WTC11 (cell line): ENCODE data around the gene KLHL29. TPM values are rescaled to one million over a fixed set of nuclear protein-coding genes. Genes with fewer than 3 reads are reported as not detected.

ENCODE experiments used
- ATAC-seq: fragments of 200-7000 bp; cut with Tn5 transposase; 2 replicates; pipeline ENCODE4 v1.10.0; 2021; ENCODE audit warnings: mild to moderate bottlenecking, moderate library complexity
- CTCF ChIA-PET: fragments of 300-600 bp; sonication (Branson Sonifier 250); formaldehyde crosslinking; loops from one replicate; lab custom pipeline; 2021; ENCODE audit warnings: antibody characterized with exemption; lab: Charles Lee
- POLR2A ChIA-PET: fragments of 350-600 bp; sonication (Branson Sonifier 250); formaldehyde crosslinking; loops from one replicate; lab custom pipeline; 2021; ENCODE audit warnings: antibody characterized with exemption; lab: Charles Lee
- DNase-seq: peaks from one replicate; pipeline ENCODE4 v3.0.0; 2021; ENCODE audit warnings: low spot score
- H3K27ac Mint-ChIP-seq: 2 replicates; pipeline ENCODE4 v1.8.0; 2021; ENCODE audit warnings: mixed read lengths
- H3K27me3 Mint-ChIP-seq: 2 replicates; pipeline ENCODE4 v1.8.0; 2021; ENCODE audit warnings: low read depth, mild to moderate bottlenecking, moderate library complexity, mixed read lengths
- H3K36me3 Mint-ChIP-seq: 2 replicates; pipeline ENCODE4 v1.8.0; 2021; ENCODE audit warnings: mixed read lengths
- H3K4me1 Mint-ChIP-seq: 2 replicates; pipeline ENCODE4 v1.8.0; 2022; ENCODE audit warnings: mixed read lengths
- H3K4me3 Mint-ChIP-seq: 2 replicates; pipeline ENCODE4 v1.8.0; 2021; ENCODE audit warnings: mild to moderate bottlenecking, moderate library complexity, mixed read lengths
- H3K9me3 Mint-ChIP-seq: 2 replicates; pipeline ENCODE4 v1.8.0; 2021; ENCODE audit warnings: mixed read lengths
- ARID4B ChIP-seq: sonication (generic); formaldehyde crosslinking; IDR thresholded peaks from 2 replicates; pipeline ENCODE4 v1.8.0; 2023; ENCODE audit warnings: missing genetic modification reagents, mild to moderate bottlenecking, borderline replicate concordance
- FOXJ3 ChIP-seq: sonication (generic); formaldehyde crosslinking; IDR thresholded peaks from 2 replicates; pipeline ENCODE4 v1.9.0; 2021; ENCODE audit warnings: missing genetic modification reagents, mild to moderate bottlenecking, borderline replicate concordance
- FOXK1 ChIP-seq: sonication (generic); formaldehyde crosslinking; IDR thresholded peaks from 2 replicates; pipeline ENCODE4 v1.8.0; 2022; ENCODE audit warnings: mild to moderate bottlenecking, moderate library complexity, missing genetic modification reagents
- FOXP4 ChIP-seq: sonication (generic); formaldehyde crosslinking; IDR thresholded peaks from 2 replicates; pipeline ENCODE4 v1.8.0; 2022; ENCODE audit warnings: mild to moderate bottlenecking, missing genetic modification reagents
- GTF2I ChIP-seq: fragments of 250-450 bp; sonication (Bioruptor Pico); conservative IDR thresholded peaks from 2 replicates; pipeline ENCODE4 v1.4.0; 2021; ENCODE audit warnings: mild to moderate bottlenecking
- HMGXB4 ChIP-seq: sonication (generic); formaldehyde crosslinking; IDR thresholded peaks from 2 replicates; pipeline ENCODE4 v1.8.1; 2023; ENCODE audit warnings: mild to moderate bottlenecking, moderate library complexity, missing genetic modification reagents
- NFATC4 ChIP-seq: fragments of 250-450 bp; sonication (Bioruptor Pico); IDR thresholded peaks from 2 replicates; pipeline ENCODE4 v1.9.0; 2021; ENCODE audit warnings: mild to moderate bottlenecking
- NR1H2 ChIP-seq: sonication (generic); formaldehyde crosslinking; IDR thresholded peaks from 2 replicates; pipeline ENCODE4 v1.9.0; 2021; ENCODE audit warnings: mild to moderate bottlenecking, moderate library complexity, missing genetic modification reagents
- NR3C1 ChIP-seq: sonication (generic); formaldehyde crosslinking; conservative IDR thresholded peaks from 2 replicates; pipeline ENCODE4 v1.8.1; 2023; ENCODE audit warnings: low read depth, mild to moderate bottlenecking, missing genetic modification reagents
- RORB ChIP-seq: fragments of 250-450 bp; sonication (Bioruptor Pico); IDR thresholded peaks from 2 replicates; pipeline ENCODE4 v1.9.0; 2021; ENCODE audit warnings: mild to moderate bottlenecking
- SMAD3 ChIP-seq: sonication (generic); formaldehyde crosslinking; IDR thresholded peaks from 2 replicates; pipeline ENCODE4 v1.8.0; 2022; ENCODE audit warnings: missing genetic modification reagents, mild to moderate bottlenecking, borderline replicate concordance
- TEAD4 ChIP-seq: sonication (generic); formaldehyde crosslinking; IDR thresholded peaks from 2 replicates; pipeline ENCODE4 v1.8.0; 2022; ENCODE audit warnings: mild to moderate bottlenecking, missing genetic modification reagents
- USF2 ChIP-seq: sonication (generic); formaldehyde crosslinking; IDR thresholded peaks from 2 replicates; pipeline ENCODE4 v1.8.1; 2023; ENCODE audit warnings: mild to moderate bottlenecking, missing genetic modification reagents, moderate library complexity
- ZBTB43 ChIP-seq: sonication (generic); formaldehyde crosslinking; IDR thresholded peaks from 2 replicates; pipeline ENCODE4 v1.8.1; 2023; ENCODE audit warnings: mild to moderate bottlenecking, missing genetic modification reagents
- ZNF121 ChIP-seq: sonication (generic); formaldehyde crosslinking; IDR thresholded peaks from 2 replicates; pipeline ENCODE4 v1.8.0; 2023; ENCODE audit warnings: missing genetic modification reagents
- ZNF263 ChIP-seq: sonication (generic); formaldehyde crosslinking; IDR thresholded peaks from 2 replicates; pipeline ENCODE4 v1.8.1; 2022; ENCODE audit warnings: low read depth, mild to moderate bottlenecking, moderate library complexity, missing genetic modification reagents
- ZNF281 ChIP-seq: sonication (generic); formaldehyde crosslinking; IDR thresholded peaks from 2 replicates; pipeline ENCODE4 v1.8.0; 2023; ENCODE audit warnings: mild to moderate bottlenecking, missing genetic modification reagents
- ZNF423 ChIP-seq: fragments of 250-450 bp; sonication (Bioruptor Pico); IDR thresholded peaks from 2 replicates; pipeline ENCODE4 v2.1.2; 2022; ENCODE audit warnings: mild to moderate bottlenecking, moderate library complexity
- ZNF425 ChIP-seq: fragments of 250-450 bp; sonication (Bioruptor Pico); conservative IDR thresholded peaks from 2 replicates; pipeline ENCODE4 v1.9.0; 2021; ENCODE audit warnings: mild to moderate bottlenecking
- ZNF512 ChIP-seq: sonication (generic); formaldehyde crosslinking; IDR thresholded peaks from 2 replicates; pipeline ENCODE4 v1.8.1; 2022; ENCODE audit warnings: missing genetic modification reagents, borderline replicate concordance
- total RNA-seq: library from RNA; stranded (reverse); gene quantifications from 3 replicates; pipeline ENCODE4 v1.2.3, GENCODE V29; 2021

The KLHL29 gene
- total RNA-seq, 1 experiment from 2014 or later: 7.1 TPM

GRCh38 chr2:23614701-23615100 is 229.7 kb downstream of the KLHL29 start:
- H3K36me3 Mint-ChIP-seq: peaks cover 21% of the 10 kb centered on the region
- peaks cover 30% of the 10 kb centered on the region for H3K9me3 Mint-ChIP-seq
- DNase-seq: no peak
- no peak overlapping the region for H3K4me3 Mint-ChIP-seq
- CTCF ChIA-PET: interaction anchor here (0.6 to 6.0 kb wide), 2 partner anchors 11 to 302 kb away, joined by 3 to 36 read pairs; no protein-coding TSS in a partner anchor
- peaks cover 22% of the 10 kb centered on the region for H3K4me1 Mint-ChIP-seq
- H3K27me3 Mint-ChIP-seq: no peaks in the 10 kb centered on the region; the same call in 1 of the 2 replicates
- peak overlapping the region; percentile 70; the same call in 1 of the 2 replicates for H3K27ac Mint-ChIP-seq
- TF ChIP-seq FOXP4 (CRISPR knock-in tag) (no peak), NR1H2 (CRISPR knock-in tag) (no peak), FOXJ3 (CRISPR knock-in tag) (no peak), NFATC4 (no peak), RORB (CRISPR knock-in tag) (no peak), ZNF423 (no peak), ZBTB43 (no peak), SMAD3 (CRISPR knock-in tag) (no peak), ZNF425 (CRISPR knock-in tag) (no peak), HMGXB4 (CRISPR knock-in tag) (no peak), NR3C1 (CRISPR knock-in tag) (no peak), FOXK1 (CRISPR knock-in tag) (no peak), TEAD4 (CRISPR knock-in tag) (no peak), GTF2I (CRISPR knock-in tag) (no peak), ZNF263 (no peak), ZNF281 (CRISPR knock-in tag) (no peak), ZNF121 (no peak), USF2 (CRISPR knock-in tag) (no peak), ARID4B (CRISPR knock-in tag) (no peak), ZNF512 (CRISPR knock-in tag) (no peak)
- TF ChIP-seq, all 79 proteins: peak for 0
- POLR2A ChIA-PET: no interaction called here
- ATAC-seq: peak; percentile 80
